HG03175 (cell line): Measurements from ENCODE around the gene ABCB9.
"Not testable (repeated sequence)": the region's sequence is repeated elsewhere in the genome, so short reads cannot be mapped to it uniquely, and the experiment has no call there.

Experiments used
- ATAC-seq: cut with Tn5 transposase; IDR thresholded peaks from one replicate; pipeline ENCODE4 v1.9.1; 2021; ENCODE audit warnings: mild to moderate bottlenecking, moderate library complexity; ENCODE audit not compliant: unreplicated experiment

The ABCB9 gene

DNA sequence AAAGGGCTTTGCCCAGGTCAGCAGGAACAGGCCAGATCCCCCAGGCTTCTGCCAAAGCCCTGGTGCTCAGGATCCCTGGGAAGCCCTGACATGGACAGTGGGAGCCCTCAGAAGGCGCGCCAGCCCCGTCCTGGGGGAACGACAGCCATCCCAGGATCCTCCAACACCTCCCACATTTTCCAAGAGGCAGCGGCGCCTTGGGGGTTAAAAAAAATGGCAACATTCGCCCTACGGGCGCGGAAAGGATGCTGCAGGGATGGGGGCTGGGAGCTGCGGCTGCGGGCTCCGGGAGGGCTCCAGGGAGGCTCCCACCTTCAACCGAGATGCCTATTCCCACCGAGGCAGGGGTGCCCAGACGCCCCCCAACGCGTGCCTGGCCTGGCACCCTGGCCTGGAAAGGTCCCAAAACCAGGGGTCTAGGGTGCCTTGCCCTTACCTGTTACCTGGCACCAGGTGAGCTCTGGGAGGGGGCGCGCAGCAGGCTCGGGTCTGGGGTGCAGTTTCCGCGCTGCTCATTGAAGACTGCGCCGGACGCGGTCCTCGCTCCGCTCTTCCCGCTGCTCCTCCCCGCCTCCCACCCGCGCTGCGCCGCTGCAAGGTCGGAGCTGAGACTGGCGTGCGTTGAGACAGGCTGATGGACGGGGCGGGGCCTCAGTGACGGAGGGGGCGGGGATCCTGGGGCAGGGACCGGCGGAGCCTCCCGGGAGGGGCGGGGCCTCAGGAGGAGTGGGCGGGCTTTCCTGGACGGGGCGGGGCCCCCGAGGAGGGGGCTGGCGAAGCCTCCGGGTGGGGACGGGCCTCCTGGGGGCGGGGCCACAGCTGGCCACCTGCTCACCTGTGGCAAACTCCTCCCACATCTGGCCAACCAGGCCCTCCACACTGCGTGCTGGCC is at the start of gene ABCB9:
Gene ABCB9 (minus strand): TSS at position 613 of the 892 bp plus-strand sequence. CDS start 6,228 bp downstream, outside the sequence.
- peak; percentile 68 for ATAC-seq

DNA sequence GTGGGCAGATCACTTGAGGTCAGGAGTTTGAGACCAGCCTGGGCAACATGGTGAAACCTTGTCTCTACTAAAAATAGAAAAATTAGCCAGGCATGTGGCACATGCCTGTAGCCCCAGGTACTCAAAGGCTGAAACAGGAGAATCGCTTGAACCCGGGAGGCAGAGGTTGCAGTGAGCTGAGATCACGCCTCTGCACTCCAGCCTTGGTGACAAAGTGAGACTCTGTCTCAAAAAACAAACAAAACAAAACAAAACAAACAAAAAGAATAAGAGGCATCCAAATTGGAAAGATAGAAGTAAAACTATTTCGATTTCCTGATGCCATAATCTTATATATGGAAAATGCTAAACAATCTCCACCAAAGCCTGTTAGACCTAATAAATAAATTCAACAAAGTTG is 48.2 kb upstream of the ABCB9 start:
- ATAC-seq = not testable (repeated sequence)

DNA sequence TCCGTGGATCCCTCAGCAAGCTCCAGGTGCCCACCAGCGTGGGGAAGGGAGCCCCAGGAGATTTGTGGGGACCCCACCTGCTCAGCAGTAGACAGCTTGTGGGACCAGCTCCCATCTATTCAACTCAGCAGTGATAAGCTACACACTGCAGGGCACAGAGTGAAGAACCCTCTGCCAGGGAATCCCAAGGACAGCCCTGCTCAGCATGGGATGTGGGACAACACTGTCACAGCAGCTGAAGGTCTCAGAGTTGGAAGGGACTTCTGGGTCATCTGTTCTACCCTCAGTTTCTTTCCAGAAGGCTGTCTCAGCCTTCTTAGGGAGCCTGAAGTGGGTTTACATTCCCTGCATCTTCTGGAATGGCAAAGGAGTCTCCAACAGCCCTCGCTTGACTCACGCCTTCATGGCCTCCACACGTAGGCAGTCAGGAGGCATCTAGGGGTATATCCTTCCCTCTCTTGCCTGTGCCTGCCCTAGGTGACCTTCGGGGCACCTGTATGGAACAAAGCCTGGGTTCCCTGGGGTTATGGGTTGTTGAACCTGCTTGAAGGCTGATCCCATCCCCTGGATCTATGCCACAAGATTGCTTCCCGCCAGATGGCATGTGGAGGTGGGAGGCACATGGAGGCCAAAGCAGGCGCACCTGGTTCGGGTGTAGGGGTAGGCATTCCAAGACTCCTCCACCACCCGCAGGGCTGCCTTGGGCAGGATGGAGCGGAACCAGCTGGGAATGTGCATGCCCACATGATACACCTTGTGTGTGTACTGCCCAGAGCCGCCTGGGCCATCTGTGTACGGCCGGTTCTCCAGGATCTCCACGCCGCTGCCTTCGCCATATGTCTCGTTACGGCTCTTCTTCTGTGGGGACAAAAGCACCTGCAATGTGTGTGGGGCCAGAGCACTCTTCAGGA is 47.2 kb upstream of the ABCB9 start:
- no peak for ATAC-seq

DNA sequence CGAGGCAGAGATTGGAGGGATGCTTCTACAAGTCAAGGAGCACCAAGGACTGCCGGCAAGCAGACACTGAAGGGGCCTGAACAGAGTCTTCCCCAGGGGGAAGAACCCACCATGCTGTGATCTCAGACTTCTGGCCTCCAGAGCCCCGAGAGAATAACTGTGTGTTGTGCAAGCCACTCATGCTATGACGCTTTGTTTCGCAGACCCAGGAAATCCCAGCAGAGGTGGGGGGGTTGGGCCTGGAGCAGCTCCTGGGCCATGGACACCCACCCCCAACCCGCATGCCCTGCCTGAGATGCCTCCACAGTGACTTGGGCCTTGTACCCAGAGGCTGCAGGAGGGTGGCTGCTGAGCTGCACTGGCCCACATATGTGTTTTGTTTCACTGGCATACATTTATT is 45.4 kb upstream of the ABCB9 start:
- ATAC-seq = no peak

DNA sequence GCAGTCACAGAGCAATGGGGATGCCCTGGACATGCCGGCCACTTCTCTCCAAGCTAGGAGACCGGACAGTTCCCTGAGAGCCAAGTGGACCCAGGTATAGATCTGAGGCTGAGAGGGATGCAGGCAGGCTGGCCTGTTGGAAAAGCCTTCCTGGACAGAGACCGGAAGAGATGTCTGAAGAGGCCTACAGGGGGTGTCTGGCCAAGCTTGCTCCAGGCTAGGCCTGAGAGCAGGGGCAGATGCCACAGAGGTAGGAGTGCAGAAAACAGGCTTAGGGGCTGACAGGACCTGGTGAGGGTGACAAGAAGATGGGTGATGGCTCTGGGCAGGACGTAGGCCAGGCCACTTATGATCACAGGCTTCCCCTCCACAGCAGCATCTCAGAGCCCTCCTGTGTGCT is 44.4 kb upstream of the ABCB9 start:
- no peak for ATAC-seq

DNA sequence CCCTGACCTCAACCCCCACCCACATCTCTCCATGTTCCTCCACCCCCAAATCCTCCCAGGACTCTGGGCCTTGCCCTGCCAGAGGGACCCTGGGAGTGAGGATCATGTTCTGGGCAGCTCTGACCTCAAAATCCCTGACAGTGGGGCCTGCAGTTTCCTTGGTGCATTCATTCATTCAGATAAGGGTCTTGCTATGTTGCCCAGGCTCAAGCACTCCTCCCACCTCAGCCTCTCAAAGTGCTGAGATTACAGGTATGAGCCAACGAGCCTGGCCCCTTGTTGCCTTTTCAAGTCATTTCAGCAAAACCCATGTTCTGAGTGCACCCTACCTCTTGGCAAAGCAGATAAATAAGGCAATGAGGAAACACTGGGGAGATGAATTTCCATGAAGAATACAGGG is 43.8 kb upstream of the ABCB9 start:
- ATAC-seq = no peak

DNA sequence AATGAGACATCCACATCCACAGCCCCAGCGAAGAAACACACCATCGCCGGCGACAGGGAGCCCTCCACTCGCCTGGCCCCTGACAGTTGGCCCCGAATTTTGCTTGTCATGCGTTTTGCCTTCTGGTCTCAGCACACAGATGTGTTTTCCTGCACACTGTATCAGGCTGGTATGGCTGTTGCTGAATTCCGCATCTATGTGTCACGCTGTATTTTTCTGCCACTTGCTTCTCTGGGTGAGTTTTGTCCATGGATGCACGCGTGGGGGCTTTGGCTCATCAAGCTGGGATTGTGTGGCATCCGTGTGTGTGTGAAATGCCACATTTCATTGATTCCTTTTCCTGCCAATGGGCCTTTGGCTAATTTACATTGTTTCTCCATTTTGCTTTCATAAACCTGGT is 40.7 kb upstream of the ABCB9 start:
- ATAC-seq = no peak

DNA sequence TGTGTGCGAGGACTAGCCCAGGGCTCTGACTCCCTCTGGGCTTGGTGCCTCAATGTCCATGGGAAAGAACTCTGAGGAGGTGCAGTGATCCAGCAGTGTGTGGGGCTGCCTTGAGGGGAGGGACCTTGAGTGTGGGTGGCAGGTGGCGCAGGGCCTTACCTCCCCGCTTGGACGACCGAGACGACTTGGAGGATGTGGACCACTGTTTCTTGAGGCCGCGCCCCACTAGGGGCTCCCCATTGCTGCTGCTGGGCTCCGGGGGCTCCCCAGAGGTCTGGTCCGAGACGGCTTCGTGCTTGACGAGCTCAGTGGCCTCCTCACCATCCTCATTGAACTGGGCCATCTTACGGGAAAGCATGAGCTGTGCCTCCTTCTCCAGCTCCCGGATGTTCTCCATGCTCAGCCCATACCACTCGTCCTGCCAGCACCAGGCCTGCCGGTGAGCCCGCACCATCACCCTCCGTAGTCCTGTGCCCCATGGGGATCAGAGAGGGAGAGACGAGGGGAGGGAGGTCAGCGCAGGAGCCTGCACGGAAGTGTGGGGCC is 38.9 kb upstream of the ABCB9 start:
- no peak for ATAC-seq

DNA sequence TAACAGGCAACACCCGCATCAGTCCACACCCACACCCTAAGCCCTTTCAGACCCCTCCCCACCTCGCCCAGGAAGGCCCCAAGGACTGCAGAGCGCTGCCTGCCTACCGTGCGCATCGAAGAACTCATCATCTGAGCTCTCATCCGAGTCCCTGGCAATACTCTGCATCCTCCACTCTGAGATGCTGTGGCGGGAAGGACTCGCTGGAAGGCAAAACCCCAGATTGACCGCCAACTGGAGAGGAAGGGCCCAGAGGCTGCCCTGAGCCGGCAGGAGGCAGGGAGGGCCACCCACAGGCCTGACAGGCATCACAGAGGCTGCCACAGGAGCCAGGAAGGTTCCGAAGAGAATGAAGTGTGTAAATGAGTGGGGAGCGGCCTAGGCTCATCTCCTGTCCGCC is 38.0 kb upstream of the ABCB9 start:
- ATAC-seq = no peak

DNA sequence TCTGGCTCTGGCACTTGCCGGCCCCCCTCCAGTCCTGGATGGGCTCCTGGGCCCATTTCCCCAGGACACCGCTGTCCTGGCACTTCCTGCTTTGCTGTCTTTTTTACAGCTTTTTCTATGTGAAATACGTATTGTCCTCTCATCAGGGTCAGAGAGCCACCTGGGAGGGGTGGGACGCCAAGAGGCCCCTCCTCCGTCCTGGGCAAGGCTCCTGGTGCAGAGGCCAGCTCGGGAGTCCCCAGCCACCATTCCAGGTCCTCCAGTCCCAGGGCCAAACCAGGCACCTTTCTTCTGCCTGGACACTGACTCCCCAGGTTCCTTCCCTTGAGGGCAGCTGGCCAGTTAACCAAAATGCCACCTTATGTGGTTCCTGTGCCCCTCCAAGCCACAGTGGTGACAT is 37.0 kb upstream of the ABCB9 start:
- ATAC-seq = no peak

DNA sequence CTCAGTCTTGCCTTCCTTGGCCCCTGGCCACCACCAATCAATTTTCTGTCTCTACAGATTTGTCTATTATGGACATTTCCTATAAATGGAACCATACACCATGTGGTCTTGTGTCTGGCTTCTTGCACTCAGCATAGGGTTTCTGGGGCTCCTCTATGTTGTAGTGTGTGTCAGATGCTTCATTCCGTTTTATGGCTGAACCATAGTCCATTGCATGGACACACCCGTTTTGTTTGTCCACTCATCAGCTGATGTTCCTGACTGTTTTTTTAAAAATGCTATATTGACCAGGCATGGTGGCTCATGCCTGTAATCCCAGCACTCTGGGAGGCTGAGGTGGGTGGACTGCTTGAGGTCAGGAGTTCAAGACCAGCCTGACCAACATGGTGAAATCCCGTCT is 35.2 kb upstream of the ABCB9 start:
- no peak for ATAC-seq

DNA sequence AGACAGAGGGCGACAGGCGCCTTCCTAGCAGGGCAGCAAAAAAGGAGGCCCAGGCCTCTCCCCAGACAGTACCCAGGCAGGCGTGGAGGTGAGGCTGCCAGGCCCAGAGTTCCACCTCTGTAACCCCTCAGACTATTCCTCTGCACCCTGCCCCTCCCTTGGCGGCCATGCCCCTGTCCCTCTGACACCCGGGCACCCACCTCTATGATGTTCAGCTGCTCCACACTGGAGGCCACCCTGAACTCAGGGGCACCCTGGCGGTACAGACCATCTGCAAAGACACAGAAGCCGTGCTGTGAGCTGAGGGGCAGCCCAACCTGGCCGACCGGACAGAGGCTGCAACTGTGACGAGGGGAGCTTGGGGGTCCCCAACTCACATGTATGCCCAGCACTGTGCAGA is 34.3 kb upstream of the ABCB9 start:
- no peak for ATAC-seq

DNA sequence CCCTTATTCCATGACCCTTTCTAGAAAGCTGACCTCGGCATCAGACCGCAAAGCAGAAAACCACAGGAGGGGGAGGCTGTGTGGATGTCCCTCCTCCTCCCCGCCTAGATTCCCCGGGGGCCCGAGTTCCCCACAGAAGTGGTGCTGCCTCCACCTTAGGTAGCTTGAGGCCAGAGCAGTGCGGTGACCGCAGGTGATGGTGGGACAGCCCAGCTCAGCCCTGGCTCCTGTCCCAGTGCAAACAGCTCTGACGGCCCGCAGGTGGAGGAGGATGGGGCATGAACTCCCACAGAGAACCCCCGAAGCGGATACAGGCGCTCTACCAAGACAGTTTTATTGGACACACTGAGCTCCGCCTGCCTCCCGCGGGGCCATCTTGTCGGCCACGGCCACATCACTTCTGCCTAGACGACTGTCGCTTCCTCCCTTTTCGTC is 33.7 kb upstream of the ABCB9 start:
- no peak for ATAC-seq

DNA sequence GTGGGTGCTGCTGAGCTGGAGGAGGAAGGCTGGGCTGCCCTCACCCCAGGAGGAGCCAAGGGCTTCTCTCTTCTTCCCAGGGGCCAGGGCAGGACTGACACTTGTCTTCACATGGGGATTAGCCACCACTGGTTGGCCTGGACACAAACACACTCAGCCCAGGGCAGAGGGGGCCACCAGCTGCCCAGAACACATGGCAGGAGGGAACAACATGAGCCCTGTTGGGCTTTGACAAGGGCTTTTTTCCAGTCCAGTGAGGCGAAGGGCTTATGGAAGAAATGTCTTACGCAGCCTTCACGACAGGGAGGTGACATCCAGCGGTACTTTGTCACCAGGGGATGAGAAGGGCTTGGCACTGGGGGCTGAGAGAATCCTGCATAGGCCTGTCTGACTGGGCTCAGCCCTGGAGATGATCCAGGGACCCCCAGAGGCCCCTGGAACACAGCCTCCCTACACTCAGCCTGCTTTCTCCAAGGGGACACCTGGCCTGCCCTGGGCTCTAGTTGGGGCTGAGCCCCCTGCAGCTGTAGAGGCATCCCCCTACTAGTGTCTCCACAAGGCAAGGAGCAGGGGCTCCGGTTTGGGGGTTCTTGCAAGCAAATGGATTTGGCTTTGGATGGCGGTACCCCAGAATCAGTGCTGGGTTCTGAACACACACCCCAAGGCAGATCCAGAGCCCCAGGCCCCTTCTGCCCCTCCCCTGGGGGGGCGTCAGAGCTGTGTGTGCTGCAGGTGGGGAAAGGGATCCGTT is 33.1 kb upstream of the ABCB9 start:
- ATAC-seq = no peak

DNA sequence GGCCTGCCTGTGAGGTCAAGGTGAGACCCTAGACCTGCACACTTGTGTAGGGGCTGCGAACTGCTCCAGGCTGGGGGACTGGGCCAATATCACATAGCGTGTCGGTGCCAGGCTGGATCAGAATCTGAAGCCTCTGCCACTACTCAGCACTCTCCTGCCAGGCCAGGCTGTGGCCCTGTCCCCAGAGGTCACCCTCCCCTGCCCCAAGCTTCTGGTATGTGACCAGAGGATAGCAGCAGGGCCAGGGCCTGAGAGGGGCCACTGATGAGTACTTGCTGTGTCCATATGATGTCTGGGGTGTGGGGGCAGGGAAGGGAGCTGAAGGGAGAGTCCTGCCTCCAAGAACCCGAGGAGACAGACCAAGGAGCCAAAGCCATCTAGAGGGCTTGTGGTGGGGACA is 32.1 kb upstream of the ABCB9 start:
- no peak for ATAC-seq

DNA sequence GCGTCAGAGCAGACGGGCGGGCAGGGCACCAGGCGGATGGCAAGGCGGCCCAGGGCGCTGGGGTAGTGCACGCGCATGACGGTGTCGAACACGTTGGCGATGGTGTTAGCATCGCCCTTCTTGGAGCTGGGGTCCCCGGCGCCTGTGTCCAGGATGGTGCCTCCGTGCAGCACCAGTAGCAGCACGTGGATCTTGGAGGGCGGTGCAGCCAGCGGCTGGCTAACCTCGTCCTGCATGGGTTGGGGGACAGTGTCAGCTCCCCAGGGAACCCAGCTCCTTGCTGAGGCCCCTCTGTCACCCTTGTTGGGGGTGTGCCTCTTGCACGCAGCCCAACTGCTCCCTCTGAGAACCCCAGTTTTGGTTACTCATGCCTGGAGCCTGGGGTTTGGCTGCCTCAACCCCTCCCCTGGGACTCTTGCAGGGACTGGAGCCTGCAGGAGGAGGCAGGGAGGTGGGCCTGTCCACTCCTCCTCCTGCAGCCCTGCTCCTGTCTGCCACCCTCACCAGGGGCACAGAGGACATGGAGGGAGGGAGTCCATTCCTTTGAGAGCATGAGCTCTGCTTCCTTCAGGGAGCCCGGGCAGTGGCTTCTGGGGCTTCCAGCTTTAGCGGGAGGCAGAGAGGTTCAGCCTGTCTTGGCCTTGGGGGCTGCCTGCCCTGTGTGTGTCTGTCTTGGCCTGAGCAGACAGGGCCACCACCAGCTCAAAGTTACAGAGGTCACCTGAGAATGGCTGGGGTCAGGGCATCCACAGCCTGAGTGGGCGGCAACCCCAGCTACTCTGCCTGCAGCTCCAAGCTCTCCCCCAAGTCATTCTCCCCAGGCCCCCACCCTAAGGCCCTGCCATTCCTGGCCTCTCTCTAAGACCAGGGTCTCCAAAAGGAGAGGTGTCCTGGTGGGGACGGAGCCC is 31.3 kb upstream of the ABCB9 start:
- ATAC-seq = no peak

DNA sequence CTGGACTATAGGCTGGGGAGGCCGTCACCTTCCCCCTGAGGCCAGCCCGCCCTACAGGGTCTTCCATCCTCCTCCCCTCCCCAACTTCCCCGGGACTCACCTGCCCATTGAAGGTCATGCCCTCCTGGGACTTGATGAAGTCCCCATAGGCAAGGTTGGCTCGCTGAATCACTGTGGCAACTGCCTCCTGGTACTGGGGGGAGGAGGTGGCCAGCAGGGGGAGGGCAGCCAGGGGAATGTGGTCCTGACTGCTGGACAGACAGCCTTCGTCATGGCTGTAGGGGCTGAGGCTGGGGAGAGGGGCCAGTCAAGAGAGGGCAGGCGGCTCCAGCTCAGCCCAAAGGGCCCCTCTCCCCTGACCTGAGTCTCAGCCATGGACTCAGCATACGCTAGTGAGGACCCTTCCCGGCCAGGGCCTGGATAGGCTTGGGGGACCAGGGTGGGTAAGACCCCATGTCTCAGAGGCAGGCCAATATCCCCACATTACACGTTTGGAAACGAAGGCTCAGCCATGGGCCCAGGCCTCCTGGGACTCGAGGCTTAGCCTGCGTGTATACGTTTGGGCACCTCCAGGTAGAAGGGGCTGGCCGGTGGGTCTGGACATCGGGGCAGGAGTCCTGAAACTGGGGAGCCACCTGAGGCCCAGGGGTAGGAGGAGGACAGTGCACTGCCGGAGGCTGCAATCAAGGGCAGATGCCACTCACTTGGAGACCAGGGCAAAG is 30.5 kb upstream of the ABCB9 start:
- no peak for ATAC-seq

DNA sequence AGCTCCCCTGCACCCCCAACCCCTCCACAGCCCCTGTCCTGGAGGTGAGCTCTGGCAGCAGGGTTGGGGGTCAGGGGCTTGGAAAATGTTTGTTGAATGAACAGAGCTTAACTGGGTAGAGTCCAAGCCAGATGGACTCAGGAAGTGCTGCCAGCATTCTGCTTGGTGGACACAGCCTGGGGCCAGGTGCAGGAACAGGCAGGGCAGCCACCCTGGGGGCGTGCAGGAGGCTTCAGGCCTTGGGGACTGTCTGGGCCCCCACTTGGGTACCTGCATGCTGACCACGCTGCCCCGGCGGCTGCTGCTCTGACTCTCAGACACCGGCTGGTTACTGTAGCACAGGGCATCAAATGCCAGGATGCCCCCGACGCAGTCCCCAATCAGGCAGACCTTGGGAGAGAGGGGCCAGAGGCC is 29.9 kb upstream of the ABCB9 start:
- no peak for ATAC-seq
